B cell (primary cell): ENCODE results near the gene DNAH11.

Experiments
- CTCF ChIP-seq: fragments of 200-600 bp; IDR thresholded peaks from one replicate; pipeline ENCODE4 v1.8.0; 2022; ENCODE audit warnings: antibody characterized with exemption, mild to moderate bottlenecking
- EZH2 ChIP-seq: IDR thresholded peaks from 2 replicates; pipeline ENCODE4 v1.6.1; 2012; ENCODE audit warnings: borderline replicate concordance, low read depth, mild to moderate bottlenecking, moderate library complexity, low read length; ENCODE audit not compliant: insufficient read depth, poor library complexity, severe bottlenecking

- TF ChIP-seq CTCF (no peak), EZH2 (no peak)
These were observed 44.4 kb downstream of the DNAH11 start for GRCh38 chr7:21587139-21587784.
